ENCODE results near the gene CPNE9.

The CPNE9 gene

GRCh38 chr3:9777694-9778021 lies 74.0 kb downstream of the CPNE9 start:
- DNase-seq (ENCODE audit: insufficient read length, low spot score) (no peak), FAIRE-seq (no peak)
- TF ChIP-seq, protein P1, sequence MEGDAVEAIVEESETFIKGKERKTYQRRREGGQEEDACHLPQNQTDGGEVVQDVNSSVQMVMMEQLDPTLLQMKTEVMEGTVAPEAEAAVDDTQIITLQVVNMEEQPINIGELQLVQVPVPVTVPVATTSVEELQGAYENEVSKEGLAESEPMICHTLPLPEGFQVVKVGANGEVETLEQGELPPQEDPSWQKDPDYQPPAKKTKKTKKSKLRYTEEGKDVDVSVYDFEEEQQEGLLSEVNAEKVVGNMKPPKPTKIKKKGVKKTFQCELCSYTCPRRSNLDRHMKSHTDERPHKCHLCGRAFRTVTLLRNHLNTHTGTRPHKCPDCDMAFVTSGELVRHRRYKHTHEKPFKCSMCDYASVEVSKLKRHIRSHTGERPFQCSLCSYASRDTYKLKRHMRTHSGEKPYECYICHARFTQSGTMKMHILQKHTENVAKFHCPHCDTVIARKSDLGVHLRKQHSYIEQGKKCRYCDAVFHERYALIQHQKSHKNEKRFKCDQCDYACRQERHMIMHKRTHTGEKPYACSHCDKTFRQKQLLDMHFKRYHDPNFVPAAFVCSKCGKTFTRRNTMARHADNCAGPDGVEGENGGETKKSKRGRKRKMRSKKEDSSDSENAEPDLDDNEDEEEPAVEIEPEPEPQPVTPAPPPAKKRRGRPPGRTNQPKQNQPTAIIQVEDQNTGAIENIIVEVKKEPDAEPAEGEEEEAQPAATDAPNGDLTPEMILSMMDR (IDR thresholded peaks at IDR 0.05; ENCODE audit: insufficient read depth, missing control alignments): no peak

GRCh38 chr3:9778143-9779074 lies 74.8 kb downstream of the CPNE9 start:
- no peak for FAIRE-seq
- DNase-seq (ENCODE audit: insufficient read length, low spot score): no peak
- TF ChIP-seq, protein P1 (IDR thresholded peaks at IDR 0.05; ENCODE audit: insufficient read depth, missing control alignments): no peak

DNA sequence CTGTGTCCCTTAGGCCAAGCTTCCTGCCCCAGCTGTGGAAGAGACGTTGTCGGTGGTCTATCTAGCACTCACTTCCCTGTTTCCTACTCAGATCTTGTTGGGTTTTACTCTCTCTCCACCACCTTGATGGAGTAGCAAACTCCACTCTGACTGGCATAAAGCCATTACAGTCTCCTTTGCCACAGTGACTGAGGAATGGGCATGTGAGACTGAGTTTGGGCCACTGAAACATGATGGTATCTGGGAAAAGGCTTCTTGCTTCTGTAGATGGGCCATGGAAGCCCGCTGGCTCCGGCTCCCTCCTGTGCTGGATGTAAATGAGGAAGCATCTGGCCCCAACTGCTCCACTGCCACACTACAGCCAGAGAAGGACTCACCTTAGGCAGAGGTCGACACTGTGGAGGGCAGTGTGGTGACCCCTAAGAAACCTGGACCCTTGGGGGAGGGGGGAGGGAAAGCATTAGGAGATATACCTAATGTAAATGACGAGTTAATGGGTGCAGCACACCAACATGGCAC lies 75.5 kb downstream of the CPNE9 start:
- TF ChIP-seq, protein P1 (IDR thresholded peaks at IDR 0.05; ENCODE audit: insufficient read depth, missing control alignments): no peak
- DNase-seq (ENCODE audit: insufficient read length, low spot score) (no peak), FAIRE-seq (no peak)
